Measurements from ENCODE around the gene SAP30BP.
A peak's percentile ranks its signal among the peaks of the same experiment; 100 is the strongest.

Gene SAP30BP

DNA sequence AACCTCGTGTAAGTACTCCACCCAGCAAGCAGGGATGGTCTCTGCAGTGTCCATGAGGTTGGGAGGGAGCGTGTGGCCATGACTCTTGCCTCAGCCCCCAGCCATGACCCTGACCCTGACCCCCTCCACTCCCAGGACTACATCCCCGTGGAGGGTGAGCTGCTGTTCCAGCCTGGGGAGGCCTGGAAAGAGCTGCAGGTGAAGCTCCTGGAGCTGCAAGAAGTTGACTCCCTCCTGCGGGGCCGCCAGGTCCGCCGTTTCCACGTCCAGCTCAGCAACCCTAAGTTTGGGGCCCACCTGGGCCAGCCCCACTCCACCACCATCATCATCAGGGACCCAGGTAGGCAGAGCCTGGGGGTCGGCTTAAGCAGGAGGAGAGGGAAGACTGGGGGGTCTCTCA is 81.6 kb downstream of the SAP30BP start:
- no peak for DNase-seq

GRCh38 chr17:75749545-75750389 is 82.6 kb downstream of the SAP30BP start:
- DNase-seq: peak; percentile 91

DNA sequence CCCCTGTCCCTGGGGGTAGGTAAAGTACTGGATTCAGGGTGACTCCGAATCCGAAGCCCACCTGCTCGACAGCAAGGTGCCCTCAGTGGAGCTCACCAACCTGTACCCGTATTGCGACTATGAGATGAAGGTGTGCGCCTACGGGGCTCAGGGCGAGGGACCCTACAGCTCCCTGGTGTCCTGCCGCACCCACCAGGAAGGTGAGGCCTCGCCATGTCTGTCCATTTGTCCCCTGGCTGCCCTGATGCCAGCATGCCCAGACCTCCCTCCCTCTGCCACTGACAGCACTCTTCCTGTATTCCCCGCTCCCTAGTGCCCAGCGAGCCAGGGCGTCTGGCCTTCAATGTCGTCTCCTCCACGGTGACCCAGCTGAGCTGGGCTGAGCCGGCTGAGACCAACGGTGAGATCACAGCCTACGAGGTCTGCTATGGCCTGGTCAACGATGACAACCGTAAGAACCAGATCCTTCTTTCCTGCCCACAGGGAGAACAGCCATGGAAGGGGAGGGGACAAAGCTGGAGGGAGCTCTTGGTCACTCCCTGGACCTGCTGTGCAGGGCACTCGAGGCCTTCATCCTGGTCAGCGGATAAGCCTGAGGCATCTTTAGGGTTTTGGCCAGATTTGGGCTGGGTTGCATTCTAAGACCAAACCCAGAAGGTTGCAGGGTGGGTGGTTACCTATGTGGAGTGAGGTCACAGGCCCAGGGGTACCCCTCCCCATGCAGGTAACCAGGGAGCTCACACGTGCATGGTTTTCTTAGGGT is 83.7 kb downstream of the SAP30BP start:
- no peak for DNase-seq

- no peak for DNase-seq
Measured at GRCh38 chr17:75751676-75752404, 84.7 kb downstream of the SAP30BP start.

- no peak for DNase-seq
Measured at GRCh38 chr17:75752405-75752709, 85.2 kb downstream of the SAP30BP start.

DNA sequence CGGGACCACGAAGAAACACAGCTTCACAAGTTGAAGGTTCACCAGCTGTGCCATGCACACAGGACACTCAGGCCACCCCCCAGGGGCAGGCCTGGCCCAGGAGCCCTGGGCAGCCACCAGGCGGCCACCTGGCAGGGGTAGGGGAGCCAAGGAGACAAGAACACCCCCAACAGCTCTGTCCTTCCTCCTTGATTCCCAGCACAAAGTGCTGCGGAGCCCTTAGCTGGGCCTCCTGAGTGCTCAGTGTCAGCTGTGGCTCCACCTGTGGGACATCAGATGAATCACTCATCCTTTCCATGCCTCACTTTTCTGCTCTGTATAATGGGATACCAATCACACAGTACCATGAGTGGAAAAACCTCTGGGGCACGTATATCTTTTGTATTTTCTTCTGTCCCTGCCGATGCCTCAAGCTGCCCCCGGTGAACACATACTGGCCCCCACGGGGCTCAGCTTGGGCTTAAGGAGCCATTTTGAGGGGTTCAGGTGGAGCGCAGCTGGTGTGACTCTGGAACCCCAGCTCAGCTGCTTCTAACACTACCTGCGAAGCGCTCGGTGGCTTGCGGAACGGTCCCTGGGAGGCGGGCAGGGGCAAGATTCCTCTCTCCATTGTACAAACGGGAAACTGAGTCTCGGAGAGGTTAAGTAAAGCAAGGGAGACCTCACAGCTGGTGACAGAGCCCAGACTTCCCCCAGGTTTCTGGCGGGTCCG is 85.8 kb downstream of the SAP30BP start:
- no peak for DNase-seq

- DNase-seq: peak; percentile 63
Measured at GRCh38 chr17:75753514-75754377, 86.6 kb downstream of the SAP30BP start.

- DNase-seq: no peak
Measured at GRCh38 chr17:75754378-75755204, 87.5 kb downstream of the SAP30BP start.

DNA sequence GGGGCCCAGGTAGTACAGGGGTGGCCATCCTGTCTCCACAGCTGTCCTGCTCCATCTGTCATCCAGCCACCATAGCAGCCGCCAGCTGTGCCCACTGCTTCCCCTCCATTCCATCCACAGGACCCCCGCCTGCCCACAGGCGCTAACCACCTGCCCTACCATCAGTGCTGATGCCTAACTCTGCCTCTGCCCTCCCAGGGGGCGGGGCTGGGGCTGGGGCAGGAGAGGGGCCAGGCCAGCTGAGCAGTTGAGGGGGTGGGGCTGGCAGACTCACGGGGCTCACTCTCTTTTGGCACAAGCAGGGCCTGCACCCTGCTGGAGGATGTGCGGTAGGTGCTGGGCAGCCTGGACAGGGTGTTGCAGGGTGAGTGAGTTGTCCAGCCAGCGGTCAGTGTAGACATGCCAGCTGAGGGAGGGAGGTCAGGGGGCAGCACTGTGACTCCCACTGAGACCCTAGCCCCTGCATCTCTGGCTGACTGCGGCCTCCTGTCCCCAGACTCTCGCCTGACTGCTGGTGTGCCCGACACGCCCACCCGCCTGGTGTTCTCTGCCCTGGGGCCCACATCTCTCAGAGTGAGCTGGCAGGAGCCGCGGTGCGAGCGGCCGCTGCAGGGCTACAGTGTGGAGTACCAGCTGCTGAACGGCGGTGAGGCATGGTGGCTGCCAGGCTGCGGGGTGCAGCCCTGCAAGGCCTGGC is 88.2 kb downstream of the SAP30BP start:
- no peak for DNase-seq

GRCh38 chr17:75755990-75756389 is 88.9 kb downstream of the SAP30BP start:
- no peak for DNase-seq

GRCh38 chr17:75756451-75757085 is 89.4 kb downstream of the SAP30BP start:
- DNase-seq: no peak

GRCh38 chr17:75757086-75757681 is 90.0 kb downstream of the SAP30BP start:
- no peak for DNase-seq
